HG03442 (cell line): ENCODE results near the gene ANKRD10.

ENCODE experiments used
- ATAC-seq: cut with Tn5 transposase; IDR thresholded peaks from one replicate; pipeline ENCODE4 v1.9.1; 2021; ENCODE audit warnings: mild to moderate bottlenecking, moderate library complexity; ENCODE audit not compliant: unreplicated experiment

Gene ANKRD10

GRCh38 chr13:110945928-110946570 lies 31.2 kb upstream of the ANKRD10 start:
- no peak for ATAC-seq

- no peak for ATAC-seq
Observed at GRCh38 chr13:110944968-110945927, 30.4 kb upstream of the ANKRD10 start.

GRCh38 chr13:110944121-110944967 lies 29.5 kb upstream of the ANKRD10 start:
- peak; percentile 83 for ATAC-seq

- ATAC-seq = peak; percentile 67
Observed at GRCh38 chr13:110942248-110942981, 27.5 kb upstream of the ANKRD10 start.

GRCh38 chr13:110938662-110939421 lies 24.0 kb upstream of the ANKRD10 start:
- no peak for ATAC-seq

- no peak for ATAC-seq
Observed at GRCh38 chr13:110937511-110938285, 22.8 kb upstream of the ANKRD10 start.

GRCh38 chr13:110936519-110936918 lies 21.6 kb upstream of the ANKRD10 start:
- no peak for ATAC-seq

- ATAC-seq = no peak
Observed at GRCh38 chr13:110932588-110932987, 17.7 kb upstream of the ANKRD10 start.

- peak; percentile 77 for ATAC-seq
Observed at GRCh38 chr13:110929104-110929777, 14.4 kb upstream of the ANKRD10 start.

GRCh38 chr13:110925023-110925612 lies 10.2 kb upstream of the ANKRD10 start:
- no peak for ATAC-seq

- no peak for ATAC-seq
Observed at GRCh38 chr13:110924639-110924934, 9.7 kb upstream of the ANKRD10 start.

- ATAC-seq = no peak
Observed at GRCh38 chr13:110923777-110924638, 9.1 kb upstream of the ANKRD10 start.

GRCh38 chr13:110923086-110923485 lies 8.2 kb upstream of the ANKRD10 start:
- no peak for ATAC-seq

- no peak for ATAC-seq
Observed at GRCh38 chr13:110922506-110922905, 7.6 kb upstream of the ANKRD10 start.

- no peak for ATAC-seq
Observed at GRCh38 chr13:110921695-110922094, 6.8 kb upstream of the ANKRD10 start.

GRCh38 chr13:110921209-110921608 lies 6.3 kb upstream of the ANKRD10 start:
- no peak for ATAC-seq

- no peak for ATAC-seq
Observed at GRCh38 chr13:110920038-110920437, 5.2 kb upstream of the ANKRD10 start.
